ENCODE results near the gene COL13A1. TPM values are rescaled to one million over a fixed set of nuclear protein-coding genes. Genes with fewer than 3 reads are reported as not detected.

Gene COL13A1
- total RNA-seq, 1 donor from 2014 or later = 29.2 TPM

DNA sequence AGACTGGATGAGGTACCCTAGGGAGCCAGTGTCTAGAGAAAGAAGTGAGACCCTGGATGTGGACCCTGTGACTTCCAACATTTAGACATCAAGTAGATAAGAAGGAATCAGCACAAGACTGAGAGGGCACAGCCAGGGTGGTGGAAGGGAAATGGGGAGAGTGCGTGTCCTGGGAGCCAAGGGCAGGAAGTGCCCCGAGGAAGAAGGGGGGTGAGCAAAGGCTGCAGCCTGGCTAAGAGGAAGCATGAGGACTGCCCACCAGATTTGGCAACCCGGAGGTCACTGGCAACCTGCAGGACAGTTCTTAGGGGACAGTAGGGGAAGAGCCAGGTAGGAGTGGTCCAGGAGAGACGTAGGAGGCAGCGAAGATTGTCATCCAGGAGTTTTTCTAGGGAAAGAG, 14.8 kb downstream of the COL13A1 start:
- Mint-ChIP-seq H3K27me3 (ENCODE audit: unreplicated experiment) (no peaks in the 10 kb centered on the region), H3K27ac (ENCODE audit: unreplicated experiment) (no peak overlapping the region), H3K4me3 (ENCODE audit: unreplicated experiment) (no peak overlapping the region), H3K4me1 (ENCODE audit: unreplicated experiment) (peaks cover 25% of the 10 kb centered on the region), H3K36me3 (ENCODE audit: unreplicated experiment) (peaks cover 3% of the 10 kb centered on the region), H3K9me3 (ENCODE audit: unreplicated experiment) (no peaks in the 10 kb centered on the region)
- no peak for DNase-seq (ENCODE audit: extremely low spot score, unreplicated experiment)
- TF ChIP-seq, protein P1, sequence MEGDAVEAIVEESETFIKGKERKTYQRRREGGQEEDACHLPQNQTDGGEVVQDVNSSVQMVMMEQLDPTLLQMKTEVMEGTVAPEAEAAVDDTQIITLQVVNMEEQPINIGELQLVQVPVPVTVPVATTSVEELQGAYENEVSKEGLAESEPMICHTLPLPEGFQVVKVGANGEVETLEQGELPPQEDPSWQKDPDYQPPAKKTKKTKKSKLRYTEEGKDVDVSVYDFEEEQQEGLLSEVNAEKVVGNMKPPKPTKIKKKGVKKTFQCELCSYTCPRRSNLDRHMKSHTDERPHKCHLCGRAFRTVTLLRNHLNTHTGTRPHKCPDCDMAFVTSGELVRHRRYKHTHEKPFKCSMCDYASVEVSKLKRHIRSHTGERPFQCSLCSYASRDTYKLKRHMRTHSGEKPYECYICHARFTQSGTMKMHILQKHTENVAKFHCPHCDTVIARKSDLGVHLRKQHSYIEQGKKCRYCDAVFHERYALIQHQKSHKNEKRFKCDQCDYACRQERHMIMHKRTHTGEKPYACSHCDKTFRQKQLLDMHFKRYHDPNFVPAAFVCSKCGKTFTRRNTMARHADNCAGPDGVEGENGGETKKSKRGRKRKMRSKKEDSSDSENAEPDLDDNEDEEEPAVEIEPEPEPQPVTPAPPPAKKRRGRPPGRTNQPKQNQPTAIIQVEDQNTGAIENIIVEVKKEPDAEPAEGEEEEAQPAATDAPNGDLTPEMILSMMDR (IDR thresholded peaks at IDR 0.05) = no peak

DNA sequence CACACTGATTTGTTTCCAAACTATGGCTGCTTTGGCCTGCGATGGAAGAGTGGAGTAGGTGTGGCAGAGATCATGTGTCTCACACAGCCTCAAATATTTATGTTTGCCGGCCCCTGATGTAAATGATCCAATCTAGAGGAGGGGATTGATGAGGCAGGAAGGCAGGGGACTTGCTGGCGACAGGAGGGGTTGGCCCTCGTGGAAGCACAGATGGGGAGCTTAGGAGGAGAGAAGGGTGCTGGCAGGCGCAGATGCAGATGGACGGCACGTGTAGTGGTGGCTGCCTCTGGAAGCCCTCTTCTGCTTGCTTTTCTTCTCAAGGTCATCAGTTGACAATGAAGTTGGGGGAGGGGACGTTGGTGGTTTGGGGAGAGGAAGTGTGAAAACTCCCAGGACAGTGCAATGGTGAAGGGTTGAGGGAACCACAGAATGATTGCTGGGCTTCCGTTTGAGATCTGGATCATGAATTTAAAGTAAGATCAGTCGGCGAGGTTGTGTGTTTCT, 15.4 kb downstream of the COL13A1 start:
- peaks cover 25% of the 10 kb centered on the region for H3K4me1 Mint-ChIP-seq (ENCODE audit: unreplicated experiment)
- TF ChIP-seq, protein P1 (IDR thresholded peaks at IDR 0.05) = no peak
- no peak overlapping the region for H3K27ac Mint-ChIP-seq (ENCODE audit: unreplicated experiment)
- H3K4me3 Mint-ChIP-seq (ENCODE audit: unreplicated experiment) = no peak overlapping the region
- no peaks in the 10 kb centered on the region for H3K9me3 Mint-ChIP-seq (ENCODE audit: unreplicated experiment)
- no peak for DNase-seq (ENCODE audit: extremely low spot score, unreplicated experiment)
- H3K36me3 Mint-ChIP-seq (ENCODE audit: unreplicated experiment) = peaks cover 3% of the 10 kb centered on the region
- H3K27me3 Mint-ChIP-seq (ENCODE audit: unreplicated experiment) = no peaks in the 10 kb centered on the region

DNA sequence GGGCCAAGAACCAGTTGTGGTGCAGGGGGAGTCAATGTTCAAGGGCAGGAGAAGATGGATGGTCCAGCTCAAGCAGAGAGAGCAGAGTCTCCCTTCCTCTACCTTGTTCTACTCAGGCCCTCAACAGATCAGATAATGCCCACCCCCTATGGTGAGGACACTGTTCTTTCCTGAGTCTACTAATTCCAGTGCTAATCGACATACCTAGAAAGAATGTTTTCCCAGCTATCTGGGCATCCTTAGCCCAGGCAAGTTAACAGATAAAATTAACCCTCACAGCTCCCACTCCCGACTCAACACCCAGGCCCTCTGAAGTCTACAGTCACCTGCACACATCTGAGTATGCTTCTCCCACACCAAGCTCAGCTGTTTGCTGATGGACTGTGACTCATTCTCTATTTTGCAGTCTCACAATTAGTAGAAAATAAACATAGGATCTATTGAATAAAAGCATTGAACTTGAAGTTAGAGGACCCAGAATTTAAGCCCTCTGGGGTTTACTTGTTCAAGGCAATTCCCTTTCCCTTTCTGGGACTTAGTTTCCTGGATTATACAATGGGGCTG, 17.1 kb downstream of the COL13A1 start:
- no peak for DNase-seq (ENCODE audit: extremely low spot score, unreplicated experiment)
- TF ChIP-seq, protein P1 (IDR thresholded peaks at IDR 0.05) = no peak
- H3K9me3 Mint-ChIP-seq (ENCODE audit: unreplicated experiment) = no peaks in the 10 kb centered on the region
- no peak overlapping the region for H3K4me3 Mint-ChIP-seq (ENCODE audit: unreplicated experiment)
- peaks cover 23% of the 10 kb centered on the region for H3K4me1 Mint-ChIP-seq (ENCODE audit: unreplicated experiment)
- peaks cover 3% of the 10 kb centered on the region for H3K36me3 Mint-ChIP-seq (ENCODE audit: unreplicated experiment)
- H3K27ac Mint-ChIP-seq (ENCODE audit: unreplicated experiment) = no peak overlapping the region
- H3K27me3 Mint-ChIP-seq (ENCODE audit: unreplicated experiment) = no peaks in the 10 kb centered on the region

DNA sequence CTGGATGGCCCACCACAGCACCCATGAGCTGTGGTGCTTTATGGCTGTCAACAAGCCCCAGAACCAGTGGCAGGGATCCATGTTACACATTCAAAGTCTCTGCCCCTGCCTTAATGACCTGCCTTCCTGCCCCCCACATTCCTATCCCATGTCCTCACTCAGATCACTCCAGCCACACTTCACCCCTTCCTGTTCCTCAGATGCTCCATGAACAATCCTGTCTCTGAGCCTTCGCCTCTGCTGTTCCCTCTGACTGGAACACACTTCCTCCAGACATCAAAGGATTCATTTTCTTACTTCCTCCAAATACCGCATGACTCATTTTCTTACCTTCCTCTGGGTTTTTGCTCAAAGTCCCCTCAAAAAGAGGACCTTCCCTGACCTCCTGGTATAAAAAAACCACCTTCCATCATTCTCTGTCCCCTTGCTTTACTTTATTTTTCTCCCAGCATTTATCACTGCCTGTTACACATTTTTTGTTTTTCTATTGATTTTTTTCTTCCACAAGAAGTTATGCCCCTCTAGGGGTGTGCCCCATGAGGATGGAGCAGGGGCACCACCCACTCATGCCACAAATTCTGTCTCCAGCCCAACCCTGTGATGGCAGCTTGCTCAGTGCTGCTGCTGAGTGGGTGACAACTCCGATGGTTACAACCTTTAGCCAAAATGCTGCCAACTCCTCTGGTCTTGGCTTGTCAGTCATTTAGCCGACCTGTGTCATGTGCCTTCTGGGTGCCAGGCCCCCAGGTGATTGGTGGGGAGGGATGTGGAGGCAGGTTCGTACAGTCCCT, 18.2 kb downstream of the COL13A1 start:
- no peak for DNase-seq (ENCODE audit: extremely low spot score, unreplicated experiment)
- Mint-ChIP-seq H3K27me3 (ENCODE audit: unreplicated experiment) (no peaks in the 10 kb centered on the region), H3K27ac (ENCODE audit: unreplicated experiment) (no peak overlapping the region), H3K4me3 (ENCODE audit: unreplicated experiment) (no peak overlapping the region), H3K9me3 (ENCODE audit: unreplicated experiment) (no peaks in the 10 kb centered on the region), H3K36me3 (ENCODE audit: unreplicated experiment) (peaks cover 5% of the 10 kb centered on the region), H3K4me1 (ENCODE audit: unreplicated experiment) (peaks cover 21% of the 10 kb centered on the region)
- TF ChIP-seq, protein P1 (IDR thresholded peaks at IDR 0.05) = no peak

DNA sequence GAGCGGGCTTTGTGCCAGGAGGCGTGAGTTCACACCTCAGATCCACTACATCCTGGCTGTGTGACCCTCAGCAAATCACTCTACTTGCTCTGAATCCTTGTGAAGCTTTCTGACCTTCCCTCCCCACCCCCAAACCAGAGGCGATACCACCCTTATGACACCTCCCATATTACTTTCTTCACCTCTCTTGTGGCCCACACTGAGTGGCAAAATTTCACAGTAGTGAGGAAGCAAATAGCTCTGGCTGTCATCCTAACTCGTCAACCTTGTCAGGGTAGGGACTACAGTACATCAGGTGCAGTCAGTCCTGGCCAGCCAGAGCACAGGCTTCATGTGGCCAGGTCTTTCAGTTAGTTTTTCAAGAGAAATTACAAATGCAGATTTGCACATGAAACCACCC, 19.1 kb downstream of the COL13A1 start:
- H3K4me3 Mint-ChIP-seq (ENCODE audit: unreplicated experiment) = no peak overlapping the region
- TF ChIP-seq, protein P1 (IDR thresholded peaks at IDR 0.05) = no peak

More for the DNA sequence above, 19.1 kb downstream of the COL13A1 start:
- H3K27ac Mint-ChIP-seq (ENCODE audit: unreplicated experiment) = no peak overlapping the region
- peaks cover 27% of the 10 kb centered on the region for H3K4me1 Mint-ChIP-seq (ENCODE audit: unreplicated experiment)
- no peaks in the 10 kb centered on the region for H3K9me3 Mint-ChIP-seq (ENCODE audit: unreplicated experiment)
- peaks cover 5% of the 10 kb centered on the region for H3K36me3 Mint-ChIP-seq (ENCODE audit: unreplicated experiment)
- no peaks in the 10 kb centered on the region for H3K27me3 Mint-ChIP-seq (ENCODE audit: unreplicated experiment)
- DNase-seq (ENCODE audit: extremely low spot score, unreplicated experiment) = no peak

Data from osteocyte (in vitro differentiated cells).